Hematopoietic multipotent progenitor cell treated with erythropoietin and hydrocortisone succinate and interleukin-3 and kit ligand, for 4 days (in vitro differentiated cells): ENCODE data around the gene LTBP4.

Source experiments
- DNase-seq: peaks from one replicate; pipeline ENCODE4 v3.0.0-alpha.2; 2015

Gene LTBP4

GRCh38 chr19:40671404-40671803, 70.2 kb downstream of the LTBP4 start:
- no peak for DNase-seq

GRCh38 chr19:40672038-40672437, 70.9 kb downstream of the LTBP4 start:
- no peak for DNase-seq

- no peak for DNase-seq
Observed at GRCh38 chr19:40672573-40673299, 71.6 kb downstream of the LTBP4 start.

- DNase-seq = peak; percentile 36
Observed at GRCh38 chr19:40673397-40673796, 72.2 kb downstream of the LTBP4 start.

- DNase-seq = peak; percentile 75
Observed at GRCh38 chr19:40674291-40674690, 73.1 kb downstream of the LTBP4 start.

GRCh38 chr19:40677156-40677555, 76.0 kb downstream of the LTBP4 start:
- DNase-seq = no peak
